Activated naive CD4-positive, alpha-beta T cell treated with anti-CD3 and anti-CD28 coated beads for 36 hours (primary cell): Measurements from ENCODE around the gene ABLIM2. TPM values are rescaled to one million over a fixed set of nuclear protein-coding genes. Genes with fewer than 3 reads are reported as not detected.

Source experiments
- CTCF ChIA-PET: fragments of 350-600 bp; sonication (Branson Sonifier 250); formaldehyde crosslinking; loops from one replicate; lab custom pipeline; 2021; ENCODE audit warnings: antibody characterized with exemption; lab: Charles Lee
- DNase-seq: peaks from one replicate; pipeline ENCODE4 v3.0.0-alpha.2; 2020
- H3K27ac Mint-ChIP-seq: one replicate; pipeline ENCODE4 v1.8.0; 2021; ENCODE audit warnings: mild to moderate bottlenecking, mixed read lengths
- H3K27me3 Mint-ChIP-seq: one replicate; pipeline ENCODE4 v1.8.0; 2021; ENCODE audit warnings: low read depth, mixed read lengths
- H3K36me3 Mint-ChIP-seq: one replicate; pipeline ENCODE4 v1.8.0; 2021; ENCODE audit warnings: low read depth, mixed read lengths
- H3K4me1 Mint-ChIP-seq: one replicate; pipeline ENCODE4 v1.8.0; 2021; ENCODE audit warnings: low read depth, mixed read lengths
- H3K4me3 Mint-ChIP-seq: one replicate; pipeline ENCODE4 v1.8.0; 2021; ENCODE audit warnings: mild to moderate bottlenecking, moderate library complexity, mixed read lengths
- H3K9me3 Mint-ChIP-seq: one replicate; pipeline ENCODE4 v1.8.0; 2021; ENCODE audit warnings: mixed read lengths
- intact Hi-C: fragments of 100-400 bp; cut with micrococcal nuclease; formaldehyde crosslinking; loops from one replicate; pipeline ENCODE4 v1.15.1; 2023
- total RNA-seq, 2 experiments: library from RNA; stranded (reverse); gene quantifications; one replicate each; pipeline ENCODE4 v1.2.3, GENCODE V29; 2021

The ABLIM2 gene
- total RNA-seq, 2 experiments from 2014 or later: 0.22 to 0.24 TPM

DNA sequence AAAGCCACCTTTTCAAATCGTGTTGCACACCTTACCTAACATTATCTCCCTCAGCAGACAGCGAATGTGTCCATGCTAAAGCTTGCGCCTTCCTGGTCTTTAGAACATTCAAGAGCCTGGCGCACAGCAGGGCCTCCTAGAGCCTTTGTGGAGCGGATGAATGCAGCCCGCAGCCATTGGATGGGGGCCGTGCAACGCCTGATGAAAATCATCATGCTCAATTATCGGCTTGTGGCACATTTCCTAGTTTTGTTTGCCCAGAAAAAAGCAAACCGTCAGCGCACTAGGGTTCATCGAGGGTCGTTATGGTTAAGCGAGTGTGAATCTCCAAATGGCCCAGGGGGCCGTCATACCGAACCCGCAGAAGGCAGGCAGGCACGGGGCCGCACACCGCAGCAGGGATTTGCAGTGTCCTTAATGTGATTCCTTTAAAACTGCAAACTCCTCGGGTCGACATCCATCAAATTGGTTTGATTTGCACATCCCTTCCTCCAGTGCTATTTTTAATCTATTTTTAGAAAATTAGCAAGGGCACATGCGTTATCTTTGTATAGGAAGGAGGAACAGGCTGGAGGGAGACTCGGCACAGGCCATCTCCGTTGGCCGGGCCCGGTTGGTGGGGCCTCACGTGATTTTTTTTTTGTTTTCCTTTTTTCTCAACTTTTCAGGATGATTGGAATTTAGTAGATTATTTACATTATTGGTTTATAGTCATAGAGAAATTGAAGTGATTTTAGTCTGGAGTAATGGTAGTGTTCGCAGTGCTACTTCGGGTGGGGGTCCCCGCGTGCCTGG, 53.1 kb downstream of the ABLIM2 start:
- CTCF ChIA-PET: no interaction called here
- H3K4me3 Mint-ChIP-seq: no peak overlapping the region
- H3K36me3 Mint-ChIP-seq: no peaks in the 10 kb centered on the region
- intact Hi-C loops: no loop called here
- no peak overlapping the region for H3K27ac Mint-ChIP-seq
- no peaks in the 10 kb centered on the region for H3K27me3 Mint-ChIP-seq
- no peaks in the 10 kb centered on the region for H3K4me1 Mint-ChIP-seq
- H3K9me3 Mint-ChIP-seq: no peaks in the 10 kb centered on the region
- no peak for DNase-seq

DNA sequence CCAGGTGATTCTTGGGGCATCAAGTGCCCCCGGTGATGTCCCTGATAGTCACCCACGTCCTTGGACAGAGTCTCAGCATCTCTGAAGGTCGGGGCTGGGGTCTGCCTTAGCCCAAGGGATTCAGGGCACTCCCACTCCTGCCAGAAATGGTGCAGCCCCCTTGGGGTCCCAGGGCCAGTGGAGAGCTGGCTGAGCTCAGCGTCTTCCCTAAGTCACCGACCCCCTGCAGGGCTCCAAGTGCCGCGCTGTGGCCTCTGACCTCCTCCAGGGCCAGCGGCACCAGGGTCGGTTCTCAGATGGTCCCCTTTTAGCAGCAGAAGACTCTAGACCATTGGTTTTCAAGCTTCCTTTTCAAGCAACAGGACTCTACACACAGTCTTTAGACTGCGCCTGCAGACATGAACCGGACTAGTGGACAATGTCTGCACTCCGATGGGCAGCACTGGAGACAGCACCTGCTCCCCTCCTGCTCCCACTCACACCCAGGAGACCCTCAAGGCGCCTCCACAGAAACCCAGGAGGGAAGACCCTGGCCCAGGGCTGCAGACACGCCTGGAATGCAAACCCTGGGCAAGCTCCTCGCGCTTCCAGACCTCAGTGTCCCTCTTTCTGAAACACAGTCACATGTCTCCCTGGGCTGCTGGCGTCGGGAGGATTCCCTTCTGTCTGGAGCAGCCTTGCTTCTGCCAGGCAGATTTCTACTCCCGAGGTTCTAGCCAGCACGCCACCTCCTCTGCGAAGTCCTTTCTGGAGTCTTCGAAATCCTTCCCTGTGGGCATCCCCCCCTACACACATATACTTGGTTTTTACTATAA, 53.9 kb downstream of the ABLIM2 start:
- Mint-ChIP-seq H3K36me3 (no peaks in the 10 kb centered on the region), H3K4me1 (no peaks in the 10 kb centered on the region), H3K4me3 (no peak overlapping the region), H3K27me3 (no peaks in the 10 kb centered on the region), H3K9me3 (no peaks in the 10 kb centered on the region), H3K27ac (no peak overlapping the region)
- intact Hi-C loops: no loop called here
- no peak for DNase-seq
- CTCF ChIA-PET: no interaction called here

DNA sequence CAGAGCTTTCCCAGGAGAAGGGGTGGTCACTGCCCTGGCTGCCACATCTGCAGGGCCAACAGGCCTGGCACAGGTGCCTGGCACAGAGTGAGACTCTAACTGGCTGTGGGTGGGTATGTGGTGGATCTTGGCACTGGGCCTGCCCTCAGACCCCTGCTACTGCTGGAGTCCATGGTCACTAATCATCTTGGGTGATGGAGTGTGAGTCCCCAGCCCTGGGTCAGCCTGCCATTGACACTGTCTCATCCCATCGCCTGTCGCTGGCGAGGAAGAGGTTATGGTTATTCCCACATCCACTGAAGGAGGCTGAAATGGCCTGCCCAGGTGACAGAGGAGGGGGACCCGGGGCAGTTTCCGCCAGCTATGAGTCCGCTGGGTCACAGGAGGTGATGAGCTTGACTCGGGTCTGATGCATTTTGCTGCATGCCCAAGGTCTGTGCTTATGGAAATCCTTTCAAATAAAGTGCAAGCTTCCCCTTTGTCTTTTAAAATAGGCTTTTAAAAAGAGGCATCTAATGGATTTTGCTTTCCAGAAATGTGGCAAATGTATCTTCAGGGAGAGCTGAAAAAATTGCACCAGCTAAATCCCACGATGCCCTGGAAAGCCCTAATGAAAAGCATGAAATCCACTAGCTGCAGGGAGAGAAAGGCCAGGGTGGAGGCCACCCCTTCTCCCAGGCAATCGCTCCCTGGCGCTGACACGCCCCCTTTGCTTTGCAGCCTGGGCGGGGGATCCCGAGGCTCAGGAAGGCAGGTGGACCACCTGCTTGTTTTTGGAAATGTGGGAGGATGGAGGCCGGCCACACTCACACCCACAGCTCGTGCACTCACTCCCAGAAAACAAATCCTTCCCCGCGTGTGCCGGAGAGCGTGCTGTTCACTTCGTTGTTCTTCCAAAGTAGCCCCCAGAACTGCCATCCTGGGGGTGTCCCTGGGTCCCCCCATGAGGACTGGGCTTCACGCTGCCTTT, 54.9 kb downstream of the ABLIM2 start:
- Mint-ChIP-seq H3K27me3 (no peaks in the 10 kb centered on the region), H3K9me3 (no peaks in the 10 kb centered on the region), H3K27ac (no peak overlapping the region), H3K36me3 (no peaks in the 10 kb centered on the region), H3K4me3 (no peak overlapping the region), H3K4me1 (no peaks in the 10 kb centered on the region)
- no peak for DNase-seq
- intact Hi-C loops: no loop called here
- CTCF ChIA-PET: no interaction called here

DNA sequence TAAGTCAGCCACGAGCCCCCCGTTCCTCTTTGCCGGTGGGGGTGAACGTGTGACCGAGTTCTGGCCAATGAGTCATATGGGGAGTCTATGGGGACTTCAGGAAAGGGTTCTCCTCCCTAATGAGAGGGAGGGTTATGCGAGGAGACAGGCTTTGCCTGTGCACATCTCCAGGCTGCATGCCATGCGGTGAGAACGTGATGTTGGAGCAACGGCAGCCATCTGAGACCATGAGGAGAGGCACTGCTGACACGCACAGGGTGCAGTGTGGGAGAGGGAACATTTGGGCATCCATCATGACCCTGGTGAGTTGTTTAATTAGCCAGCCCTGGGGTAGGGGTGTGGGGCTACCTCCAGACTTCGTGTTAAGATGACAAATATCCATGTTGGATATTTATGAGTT, 55.8 kb downstream of the ABLIM2 start:
- Mint-ChIP-seq H3K4me3 (no peak overlapping the region), H3K4me1 (no peaks in the 10 kb centered on the region), H3K27ac (no peak overlapping the region), H3K27me3 (no peaks in the 10 kb centered on the region), H3K36me3 (peaks cover under 1% of the 10 kb centered on the region), H3K9me3 (no peaks in the 10 kb centered on the region)
- intact Hi-C loops: no loop called here
- DNase-seq: no peak
- CTCF ChIA-PET: no interaction called here

DNA sequence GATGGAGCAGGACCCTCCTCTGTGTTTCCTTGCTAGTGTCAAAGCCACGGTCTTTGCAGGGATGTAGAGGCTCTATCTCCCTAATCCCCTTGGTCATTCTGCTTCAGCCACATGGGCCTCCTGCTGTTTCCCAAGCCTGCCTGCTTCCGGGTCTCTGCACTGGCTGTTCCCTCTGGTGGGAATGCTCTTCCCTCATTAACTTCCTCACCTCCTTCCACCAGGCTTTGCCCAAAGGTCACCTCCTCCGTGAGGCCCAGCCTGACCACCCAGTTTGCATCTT, 56.6 kb downstream of the ABLIM2 start:
- CTCF ChIA-PET: no interaction called here
- Mint-ChIP-seq H3K4me3 (no peak overlapping the region), H3K36me3 (peaks cover 2% of the 10 kb centered on the region), H3K4me1 (no peaks in the 10 kb centered on the region), H3K27me3 (no peaks in the 10 kb centered on the region), H3K9me3 (no peaks in the 10 kb centered on the region), H3K27ac (no peak overlapping the region)
- intact Hi-C loops: no loop called here
- DNase-seq: no peak

DNA sequence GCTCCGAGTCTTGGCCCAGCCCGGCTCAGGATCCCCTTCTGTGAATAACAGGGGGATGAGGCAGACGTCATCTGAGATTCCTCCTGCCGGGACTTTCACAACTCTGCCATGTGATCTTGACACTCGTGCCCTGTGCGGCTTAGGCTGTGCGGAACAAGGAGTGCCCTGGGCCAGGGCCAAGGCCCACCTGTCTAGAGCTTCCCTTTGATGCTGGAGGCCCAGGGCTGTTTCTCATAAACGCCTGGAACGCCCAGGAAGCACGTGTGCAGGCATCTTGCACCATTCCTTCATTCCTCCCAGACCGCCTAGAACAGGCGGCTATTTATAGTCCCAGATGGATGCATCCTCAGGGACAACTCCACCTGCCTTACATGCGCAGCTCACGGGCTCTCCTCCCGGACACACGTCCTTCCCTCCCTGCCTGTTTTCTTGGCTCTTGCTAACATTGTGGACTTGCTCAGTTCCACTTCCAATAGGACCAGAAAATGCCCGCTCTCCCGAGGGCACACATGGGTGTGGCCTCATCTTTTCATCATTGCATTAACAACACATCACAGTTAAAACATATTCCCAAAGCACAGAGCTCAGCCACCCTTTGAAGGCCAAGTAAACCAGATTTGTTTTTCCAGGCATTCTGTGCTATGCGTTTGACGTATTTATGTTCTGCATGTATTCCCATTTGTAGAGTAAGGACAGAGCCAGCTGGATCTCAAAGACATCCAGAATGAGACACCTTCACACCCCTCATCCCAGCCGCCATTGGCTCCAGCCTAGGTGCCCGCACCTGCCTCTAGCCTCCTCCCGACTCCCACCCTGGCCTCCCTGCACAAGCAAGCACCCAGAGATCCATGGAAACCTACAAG, 57.2 kb downstream of the ABLIM2 start:
- H3K36me3 Mint-ChIP-seq: peaks cover 2% of the 10 kb centered on the region
- no peaks in the 10 kb centered on the region for H3K4me1 Mint-ChIP-seq
- H3K27me3 Mint-ChIP-seq: no peaks in the 10 kb centered on the region
- DNase-seq: no peak
- no peaks in the 10 kb centered on the region for H3K9me3 Mint-ChIP-seq
- intact Hi-C loops: no loop called here
- H3K4me3 Mint-ChIP-seq: no peak overlapping the region
- CTCF ChIA-PET: no interaction called here
- no peak overlapping the region for H3K27ac Mint-ChIP-seq

DNA sequence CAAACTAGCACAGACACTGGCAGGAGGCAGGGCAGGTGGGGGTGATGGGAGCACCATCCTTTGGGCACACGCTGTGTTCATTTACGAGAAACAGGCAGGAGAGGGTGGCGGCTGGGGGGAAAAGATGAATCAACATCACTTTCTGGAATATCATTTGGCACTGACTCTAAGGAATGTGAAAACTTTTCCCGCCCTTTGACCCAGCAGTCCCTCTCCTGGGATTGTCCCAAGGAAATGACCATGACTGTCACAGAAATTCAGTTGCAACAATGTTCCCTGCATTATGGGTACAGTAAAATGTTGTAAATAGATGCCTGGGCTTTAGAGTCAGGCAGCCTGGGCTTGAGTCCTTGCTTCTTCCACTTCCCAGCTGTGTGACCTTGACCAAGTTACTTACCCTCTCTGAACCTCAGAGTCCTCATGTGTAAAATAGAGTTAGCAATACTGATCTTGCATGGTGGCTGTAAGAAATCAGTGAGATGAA, 58.6 kb downstream of the ABLIM2 start:
- Mint-ChIP-seq H3K4me1 (no peaks in the 10 kb centered on the region), H3K9me3 (peaks cover 4% of the 10 kb centered on the region), H3K36me3 (peaks cover 9% of the 10 kb centered on the region), H3K4me3 (no peak overlapping the region), H3K27ac (no peak overlapping the region), H3K27me3 (no peaks in the 10 kb centered on the region)
- intact Hi-C loops: no loop called here
- CTCF ChIA-PET: no interaction called here
- DNase-seq: no peak

DNA sequence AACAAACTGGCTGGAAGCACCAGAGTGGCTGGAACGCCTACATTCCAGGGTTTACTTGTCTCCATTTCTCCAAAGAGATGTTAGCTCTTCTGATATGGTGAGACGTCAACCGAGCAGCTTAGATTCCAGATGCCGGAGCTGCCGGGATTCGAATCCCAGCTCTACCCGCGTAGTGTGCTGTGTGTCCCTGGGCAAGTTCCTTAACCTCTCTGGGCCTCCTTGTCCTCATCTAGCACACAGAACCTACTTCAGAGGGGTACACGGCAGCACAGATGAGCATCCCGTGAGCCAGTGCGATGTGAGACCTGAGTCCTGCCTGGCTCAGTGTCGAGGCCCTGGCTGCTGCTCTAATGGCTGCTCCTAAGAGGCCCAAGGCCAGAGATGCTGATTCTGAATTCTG, 60.1 kb downstream of the ABLIM2 start:
- no peak overlapping the region for H3K4me3 Mint-ChIP-seq
- H3K27me3 Mint-ChIP-seq: no peaks in the 10 kb centered on the region
- no peaks in the 10 kb centered on the region for H3K4me1 Mint-ChIP-seq
- no peak overlapping the region for H3K27ac Mint-ChIP-seq
- CTCF ChIA-PET: no interaction called here
- H3K9me3 Mint-ChIP-seq: peaks cover 15% of the 10 kb centered on the region
- no peak for DNase-seq
- H3K36me3 Mint-ChIP-seq: peaks cover 12% of the 10 kb centered on the region
- intact Hi-C loops: no loop called here

DNA sequence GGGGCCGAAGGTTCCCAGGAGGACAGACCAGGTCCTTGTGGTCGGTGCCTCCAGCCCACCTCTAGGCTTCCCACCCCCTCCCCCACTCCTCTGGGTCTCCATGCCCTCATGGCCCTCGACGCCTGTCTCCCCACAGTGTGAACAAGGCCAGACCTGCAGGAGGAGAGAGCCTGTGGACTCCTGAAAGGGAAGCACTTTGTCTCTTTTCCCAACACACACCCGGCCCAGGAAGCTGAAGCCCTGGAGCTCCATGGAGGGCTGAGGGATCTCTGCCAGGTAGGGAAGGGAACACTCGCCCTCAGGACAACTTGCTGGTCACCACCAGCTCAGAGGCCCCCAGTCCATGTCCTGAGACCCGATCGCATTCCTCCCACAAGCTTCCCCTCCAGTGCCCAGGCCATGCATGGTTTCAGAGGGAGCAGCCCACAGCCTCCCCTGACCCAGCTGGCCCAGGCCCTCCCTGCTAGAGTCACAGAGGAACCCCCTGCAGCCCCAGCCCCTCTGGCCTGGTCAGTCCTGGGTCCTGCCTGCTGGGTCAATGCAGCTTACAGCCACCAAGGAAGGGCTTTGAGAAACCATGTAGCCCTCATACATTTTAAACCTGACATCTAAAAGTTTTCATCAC, 60.8 kb downstream of the ABLIM2 start:
- H3K4me1 Mint-ChIP-seq: no peaks in the 10 kb centered on the region
- H3K27ac Mint-ChIP-seq: no peak overlapping the region
- CTCF ChIA-PET: no interaction called here
- peaks cover 12% of the 10 kb centered on the region for H3K36me3 Mint-ChIP-seq
- peaks cover 18% of the 10 kb centered on the region for H3K9me3 Mint-ChIP-seq
- no peak overlapping the region for H3K4me3 Mint-ChIP-seq
- DNase-seq: no peak
- intact Hi-C loops: no loop called here
- H3K27me3 Mint-ChIP-seq: no peaks in the 10 kb centered on the region

DNA sequence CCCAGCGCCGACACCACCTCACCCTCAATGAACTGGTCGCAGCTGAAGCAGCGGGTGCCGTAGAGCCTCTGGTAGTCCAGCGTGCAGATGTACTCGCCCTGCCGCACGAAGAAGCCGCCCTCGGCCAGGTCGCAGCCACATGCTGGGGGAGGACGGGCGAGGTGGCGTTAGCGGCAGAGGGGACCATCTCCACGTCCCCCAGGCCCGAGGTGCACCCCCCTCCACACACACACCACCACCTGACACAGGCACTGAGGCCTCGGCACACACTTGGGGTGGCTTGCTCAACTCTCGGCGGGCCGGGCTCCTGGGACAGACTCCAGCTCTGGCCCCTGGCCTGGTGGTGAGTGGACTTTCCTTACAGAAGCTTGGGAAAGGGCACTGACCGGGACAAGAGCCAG, 61.5 kb downstream of the ABLIM2 start:
- Mint-ChIP-seq H3K4me1 (no peaks in the 10 kb centered on the region), H3K27ac (no peak overlapping the region), H3K4me3 (no peak overlapping the region), H3K36me3 (peaks cover 12% of the 10 kb centered on the region), H3K27me3 (no peaks in the 10 kb centered on the region), H3K9me3 (peaks cover 18% of the 10 kb centered on the region)
- DNase-seq: no peak
- CTCF ChIA-PET: no interaction called here
- intact Hi-C loops: no loop called here

DNA sequence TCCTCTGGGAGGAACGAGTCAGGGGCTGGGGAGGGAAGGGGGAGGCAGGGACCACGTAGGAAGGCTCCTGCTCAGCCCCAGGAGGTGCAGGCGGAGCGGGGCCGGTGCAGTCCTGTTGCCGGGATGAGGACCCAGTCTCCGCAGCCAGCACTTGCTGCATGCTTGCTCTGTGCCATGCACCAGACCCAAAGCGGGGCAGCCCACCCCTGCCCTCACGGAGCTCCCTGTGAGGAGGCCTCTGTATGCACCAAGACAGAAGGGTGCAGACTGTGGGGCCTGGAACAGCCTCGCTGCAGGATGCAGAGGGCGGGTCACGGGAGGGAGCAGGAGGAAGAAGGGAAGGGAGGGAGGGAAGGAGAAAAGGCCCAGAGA, 61.9 kb downstream of the ABLIM2 start:
- Mint-ChIP-seq H3K36me3 (peaks cover 12% of the 10 kb centered on the region), H3K9me3 (peaks cover 18% of the 10 kb centered on the region), H3K4me3 (no peak overlapping the region), H3K27me3 (no peaks in the 10 kb centered on the region), H3K4me1 (no peaks in the 10 kb centered on the region), H3K27ac (no peak overlapping the region)
- intact Hi-C loops: no loop called here
- CTCF ChIA-PET: no interaction called here
- no peak for DNase-seq
